ENCODE measurements around the gene PHF21A. TPM values are rescaled to one million over a fixed set of nuclear protein-coding genes. Genes with fewer than 3 reads are reported as not detected.
"Not testable (repeated sequence)": the region's sequence is repeated elsewhere in the genome, so short reads cannot be mapped to it uniquely, and the experiment has no call there.

PHF21A gene
- total RNA-seq, 1 experiment from 2014 or later: 24.6 TPM

- DNase-seq (ENCODE audit: low spot score): no peak
These were observed 216.8 kb downstream of the PHF21A start for GRCh38 chr11:45904309-45904915.

GRCh38 chr11:45902452-45903380 is 218.5 kb downstream of the PHF21A start:
- no peak for DNase-seq (ENCODE audit: low spot score)

DNA sequence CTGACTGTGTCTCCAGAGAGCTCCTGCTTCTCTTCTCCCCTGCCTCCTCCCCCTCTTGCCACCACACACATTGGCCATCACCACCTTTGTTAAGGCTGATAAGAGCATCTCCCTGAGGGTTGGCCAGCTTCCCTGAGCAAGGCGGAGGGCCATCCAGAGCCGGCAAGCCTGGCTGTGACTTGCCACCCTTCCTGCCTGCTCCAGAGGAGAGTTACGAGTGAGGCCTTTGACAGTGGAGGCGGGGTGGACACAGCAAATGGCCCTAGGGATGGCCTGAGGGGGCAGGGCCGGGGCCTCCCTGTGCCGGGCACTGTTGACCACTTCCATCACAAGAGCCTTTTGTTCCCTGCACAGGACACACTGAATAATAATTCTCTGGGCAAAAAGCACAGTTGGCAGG is 219.6 kb downstream of the PHF21A start:
- no peak for DNase-seq (ENCODE audit: low spot score)

DNA sequence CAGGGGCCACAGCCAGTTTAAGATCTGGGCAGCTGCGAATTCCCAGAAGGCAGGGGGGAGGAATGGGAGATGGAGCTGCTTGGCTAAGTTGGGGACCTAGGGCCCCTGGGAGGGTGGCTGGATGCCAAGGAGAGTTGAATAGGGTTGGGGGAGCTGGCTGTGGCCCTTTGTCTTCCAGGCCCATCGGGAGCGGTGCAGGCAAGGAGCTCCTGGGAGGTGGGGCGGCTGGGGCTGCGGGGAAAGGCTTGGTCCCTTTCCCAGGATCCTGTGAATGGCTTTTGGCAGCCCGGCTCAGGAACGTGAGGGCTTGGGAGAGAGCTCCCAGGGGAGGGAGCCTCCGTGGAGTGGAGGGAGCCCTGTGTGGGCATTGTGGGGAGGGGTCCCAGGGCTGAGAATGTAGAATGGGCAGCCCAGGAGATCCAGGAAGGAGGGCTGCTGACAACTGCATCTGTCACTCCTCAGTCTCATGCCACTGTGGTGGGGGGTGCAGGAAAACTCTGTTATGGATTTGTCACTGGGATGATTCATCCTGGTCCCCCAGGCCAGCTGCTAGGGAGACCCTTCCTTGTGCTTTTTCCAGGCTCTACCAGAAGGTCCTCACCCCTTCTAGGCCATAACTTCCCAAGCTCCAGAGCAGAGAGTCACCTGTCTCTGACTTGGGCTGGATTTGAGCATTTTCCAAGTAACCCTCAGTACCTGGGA is 220.2 kb downstream of the PHF21A start:
- no peak for DNase-seq (ENCODE audit: low spot score)

- DNase-seq (ENCODE audit: low spot score): not testable (repeated sequence)
These were observed 221.0 kb downstream of the PHF21A start for GRCh38 chr11:45900175-45900800.

DNA sequence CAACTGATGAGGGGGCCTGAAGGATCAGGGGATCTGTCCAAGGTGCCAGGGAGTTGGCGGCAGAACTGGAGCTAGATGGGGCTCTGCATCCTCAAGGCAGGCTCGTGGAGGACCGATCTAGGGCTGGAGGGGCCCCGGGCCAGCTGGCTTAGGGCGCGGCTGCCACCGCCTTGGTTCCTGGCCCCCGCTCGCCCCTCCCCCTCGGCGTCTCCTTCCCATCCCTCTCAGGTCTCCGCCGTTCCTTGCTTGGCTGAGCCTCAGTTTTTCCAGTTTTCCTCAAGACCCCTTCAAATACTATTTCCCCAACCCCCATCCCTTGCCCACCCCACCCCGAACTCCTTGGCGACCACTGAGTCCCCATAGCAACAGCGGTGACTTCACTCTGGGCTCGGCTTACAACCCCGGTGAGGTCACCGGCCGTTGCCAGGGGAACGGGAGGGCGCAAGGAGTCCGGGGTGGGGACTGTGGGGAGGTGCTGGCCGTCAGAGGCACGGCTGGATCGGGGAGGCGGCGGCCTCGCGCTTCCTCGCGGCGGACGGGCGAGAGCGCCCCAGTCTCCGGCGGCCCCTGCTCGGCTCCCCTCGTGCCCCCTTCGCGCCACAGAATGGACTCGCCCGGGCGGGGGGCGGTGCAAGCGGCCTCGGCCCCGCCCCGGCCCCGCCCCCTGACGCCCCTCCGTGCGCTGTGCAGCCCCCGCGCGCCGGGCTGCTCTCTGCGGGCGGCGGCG is 221.6 kb downstream of the PHF21A start:
- peak; percentile 78 for DNase-seq (ENCODE audit: low spot score)

DNA sequence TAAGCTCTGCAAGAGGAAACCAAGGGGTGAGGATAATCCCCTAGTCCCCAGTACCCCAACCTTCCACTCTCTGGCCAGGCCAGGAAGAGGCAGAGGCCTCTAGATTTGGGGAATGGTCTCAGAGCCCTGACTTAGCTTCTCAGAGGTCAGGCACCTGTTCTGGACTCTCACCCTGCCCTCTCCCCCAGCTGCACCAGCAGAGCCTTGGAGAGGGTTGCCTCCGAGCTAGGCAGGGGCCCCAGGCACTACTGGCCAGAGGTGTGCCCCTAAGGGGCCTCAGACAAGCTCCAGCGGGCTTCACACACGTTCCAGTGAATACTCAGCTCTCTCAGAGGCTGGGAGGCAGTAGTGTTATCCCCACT is 222.2 kb downstream of the PHF21A start:
- no peak for DNase-seq (ENCODE audit: low spot score)

DNA sequence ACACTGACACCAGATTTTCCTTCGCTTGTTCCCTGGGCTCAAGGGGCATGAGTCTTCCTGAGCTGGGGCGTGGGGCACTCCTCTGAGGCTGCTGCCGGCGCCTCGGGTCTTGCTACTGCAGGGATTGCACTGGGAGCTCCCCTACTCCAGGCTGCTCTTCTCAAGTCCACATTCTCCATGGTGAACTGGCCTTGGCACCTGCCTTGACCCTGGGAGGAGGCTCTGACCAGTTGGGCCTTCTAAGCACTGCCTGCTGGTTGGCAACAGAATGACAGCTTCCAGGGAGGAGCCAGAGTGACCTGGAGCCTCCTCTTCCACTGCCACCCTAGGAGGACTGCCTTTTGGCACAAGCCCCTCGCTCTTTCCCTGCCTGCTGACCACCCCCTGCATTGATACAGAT is 223.7 kb downstream of the PHF21A start:
- DNase-seq (ENCODE audit: low spot score): no peak

- DNase-seq (ENCODE audit: low spot score): no peak
These were observed 224.8 kb downstream of the PHF21A start for GRCh38 chr11:45896422-45896984.

GRCh38 chr11:45895553-45896259 is 225.5 kb downstream of the PHF21A start:
- DNase-seq (ENCODE audit: low spot score): no peak

GRCh38 chr11:45894555-45895247 is 226.6 kb downstream of the PHF21A start:
- DNase-seq (ENCODE audit: low spot score): no peak

GRCh38 chr11:45892856-45893255 is 228.4 kb downstream of the PHF21A start:
- DNase-seq (ENCODE audit: low spot score): no peak

DNA sequence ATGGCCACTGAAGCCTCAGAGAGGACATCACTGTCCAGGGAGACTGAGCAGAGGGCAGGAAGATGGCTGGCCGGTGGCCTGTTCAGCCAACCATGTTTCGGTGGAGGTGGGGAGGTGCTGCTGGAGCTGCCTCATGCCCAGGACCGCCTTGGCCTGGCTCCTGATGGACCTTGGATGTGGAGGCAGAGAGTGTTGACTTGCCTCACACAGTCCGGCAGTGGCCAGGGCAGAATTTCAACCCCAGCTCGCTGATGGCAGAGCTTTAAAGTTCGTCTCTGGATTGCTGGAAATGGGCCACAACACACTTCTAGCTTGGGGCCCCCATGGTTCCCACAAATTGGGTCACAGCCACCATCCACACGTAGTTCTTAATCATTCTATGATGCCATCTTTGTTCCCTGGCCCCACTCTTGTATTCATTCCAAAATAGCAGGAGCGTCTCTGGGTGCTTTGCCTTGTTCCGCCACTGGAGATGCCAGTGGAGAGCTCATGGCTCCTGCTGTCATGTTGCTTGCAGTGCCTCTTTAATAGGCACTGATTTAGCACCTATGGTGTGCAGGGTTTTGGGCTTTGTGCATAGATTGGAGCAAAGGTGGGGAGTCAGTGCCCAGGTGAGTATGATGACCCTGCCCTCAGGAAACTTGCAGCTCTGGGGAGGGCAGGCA is 230.2 kb downstream of the PHF21A start:
- no peak for DNase-seq (ENCODE audit: low spot score)

DNA sequence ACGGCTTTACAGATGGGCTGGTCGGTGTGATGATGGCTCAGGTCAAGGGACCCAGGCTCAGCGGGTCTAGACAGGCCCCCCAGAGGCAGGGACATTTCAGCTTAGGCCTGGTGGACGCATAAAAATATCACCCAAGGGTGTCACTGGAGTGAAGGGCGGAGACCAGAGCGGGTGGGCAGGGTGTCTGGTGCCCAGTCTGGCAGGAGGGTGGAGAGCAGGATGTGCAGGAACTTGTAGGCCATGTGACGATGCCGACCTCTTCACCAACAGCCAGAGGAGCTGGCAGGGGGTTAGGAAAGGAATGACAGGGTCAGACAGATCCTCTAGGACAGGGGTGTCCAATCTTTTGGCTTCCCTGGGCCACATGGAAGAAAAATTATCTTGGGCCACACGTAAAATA is 231.3 kb downstream of the PHF21A start:
- DNase-seq (ENCODE audit: low spot score): no peak

GRCh38 chr11:45889555-45889954 is 231.7 kb downstream of the PHF21A start:
- DNase-seq (ENCODE audit: low spot score): no peak

- no peak for DNase-seq (ENCODE audit: low spot score)
These were observed 233.7 kb downstream of the PHF21A start for GRCh38 chr11:45887587-45887986.

- no peak for DNase-seq (ENCODE audit: low spot score)
These were observed 234.3 kb downstream of the PHF21A start for GRCh38 chr11:45886816-45887520.

DNA sequence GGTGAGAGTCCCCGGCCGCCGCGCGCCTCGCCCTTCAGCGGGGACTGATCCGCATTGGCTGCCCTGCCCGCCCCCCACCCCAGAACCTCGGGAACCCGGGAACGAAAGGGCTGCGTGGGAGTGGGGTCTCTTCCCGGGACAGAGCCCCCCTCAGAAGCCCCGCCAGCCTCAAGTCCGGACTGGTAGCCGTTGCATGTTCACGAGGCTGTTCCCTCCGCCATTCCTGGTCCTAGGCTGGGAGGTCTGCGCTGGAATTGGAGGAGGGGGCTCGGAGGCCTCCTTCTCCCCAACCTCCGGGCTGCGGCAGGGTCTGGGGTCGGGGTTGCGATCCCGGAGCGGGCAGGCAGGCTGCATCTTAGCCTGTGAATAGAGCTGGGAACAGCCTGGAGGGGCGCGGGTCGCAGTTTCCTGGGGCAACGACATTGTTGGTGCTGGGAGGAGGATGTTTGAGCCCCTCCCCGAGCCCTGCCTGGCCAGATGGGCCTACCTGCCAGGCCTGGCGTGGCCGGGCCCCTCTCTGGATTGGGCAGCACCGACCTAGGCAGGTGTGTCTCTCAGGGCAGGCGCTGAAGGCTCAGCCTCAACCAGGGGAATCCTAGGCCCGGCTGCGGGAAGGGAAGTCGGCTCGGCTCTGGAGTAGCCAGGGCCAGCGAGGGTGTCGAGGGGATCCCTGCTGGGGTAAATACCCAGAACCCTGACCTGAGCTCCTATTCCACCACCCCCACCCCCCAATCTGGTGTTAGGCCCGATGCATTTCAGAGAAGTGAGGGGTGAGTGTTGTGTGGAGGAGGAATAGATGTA is 235.1 kb downstream of the PHF21A start:
- DNase-seq (ENCODE audit: low spot score): no peak

Data from A172 (cell line).